HFF-Myc (cell line): Measurements from ENCODE around the gene DNAI7.

ENCODE experiments used
- DNase-seq: peaks from one replicate; pipeline ENCODE4 v3.0.0-alpha.2; 2011; ENCODE audit warnings: low read depth; ENCODE audit errors: extremely low read depth
- H3K4me3 ChIP-seq: replicated peaks from 2 replicates; pipeline ENCODE4 v1.5.1; 2011; ENCODE audit warnings: low read depth, mild to moderate bottlenecking, control low read depth, low read length
- TF ChIP-seq, protein P1 (sequence below): IDR thresholded peaks from 2 replicates; pipeline ENCODE4 v1.5.1; 2012; ENCODE audit warnings: mild to moderate bottlenecking, low read depth, low read length, control low read depth; ENCODE audit errors: missing control alignments

DNAI7 gene

DNA sequence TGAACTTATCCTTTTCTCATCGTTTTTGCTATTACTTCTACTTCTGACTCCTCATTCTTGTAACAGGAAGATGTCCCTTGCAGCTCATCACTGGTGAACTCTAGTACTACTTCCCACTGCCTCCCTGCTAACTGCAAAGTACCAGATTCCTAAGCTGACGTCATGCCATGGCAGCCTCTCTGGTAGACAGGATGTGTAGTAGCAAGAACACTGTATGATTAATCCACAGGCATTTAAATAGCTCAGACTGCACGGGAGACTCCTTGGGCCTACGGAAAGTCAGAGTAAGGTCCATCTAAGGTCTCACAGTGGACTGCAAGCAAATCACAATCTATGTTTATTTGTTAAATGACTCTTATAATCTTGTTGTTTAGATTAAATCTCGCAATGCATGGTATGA, 43.5 kb downstream of the DNAI7 start:
- DNase-seq: peak; percentile 89
- no peak overlapping the region for H3K4me3 ChIP-seq

DNA sequence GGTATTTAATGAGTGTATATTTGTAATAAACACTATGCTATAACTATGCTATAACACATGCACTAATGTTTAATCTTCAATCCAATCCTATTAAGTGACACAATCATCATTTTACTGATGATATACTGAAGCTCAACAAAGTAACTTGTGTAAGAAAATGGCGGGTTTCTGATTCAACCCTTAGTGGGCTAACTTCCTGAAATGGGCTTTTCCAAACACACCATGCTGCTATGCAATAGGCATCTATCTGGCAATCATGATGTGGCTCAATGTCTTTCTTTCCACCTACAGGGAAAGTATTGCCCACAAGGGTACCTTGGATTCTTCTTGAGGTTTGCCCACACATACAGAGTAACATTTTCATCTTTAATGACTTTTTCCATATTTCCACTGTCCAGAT, 48.3 kb downstream of the DNAI7 start:
- TF ChIP-seq, protein P1, sequence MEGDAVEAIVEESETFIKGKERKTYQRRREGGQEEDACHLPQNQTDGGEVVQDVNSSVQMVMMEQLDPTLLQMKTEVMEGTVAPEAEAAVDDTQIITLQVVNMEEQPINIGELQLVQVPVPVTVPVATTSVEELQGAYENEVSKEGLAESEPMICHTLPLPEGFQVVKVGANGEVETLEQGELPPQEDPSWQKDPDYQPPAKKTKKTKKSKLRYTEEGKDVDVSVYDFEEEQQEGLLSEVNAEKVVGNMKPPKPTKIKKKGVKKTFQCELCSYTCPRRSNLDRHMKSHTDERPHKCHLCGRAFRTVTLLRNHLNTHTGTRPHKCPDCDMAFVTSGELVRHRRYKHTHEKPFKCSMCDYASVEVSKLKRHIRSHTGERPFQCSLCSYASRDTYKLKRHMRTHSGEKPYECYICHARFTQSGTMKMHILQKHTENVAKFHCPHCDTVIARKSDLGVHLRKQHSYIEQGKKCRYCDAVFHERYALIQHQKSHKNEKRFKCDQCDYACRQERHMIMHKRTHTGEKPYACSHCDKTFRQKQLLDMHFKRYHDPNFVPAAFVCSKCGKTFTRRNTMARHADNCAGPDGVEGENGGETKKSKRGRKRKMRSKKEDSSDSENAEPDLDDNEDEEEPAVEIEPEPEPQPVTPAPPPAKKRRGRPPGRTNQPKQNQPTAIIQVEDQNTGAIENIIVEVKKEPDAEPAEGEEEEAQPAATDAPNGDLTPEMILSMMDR: no peak
- no peak overlapping the region for H3K4me3 ChIP-seq
- DNase-seq: no peak

More for the DNA sequence above, 43.5 kb downstream of the DNAI7 start:
- TF ChIP-seq, protein P1: no peak

DNA sequence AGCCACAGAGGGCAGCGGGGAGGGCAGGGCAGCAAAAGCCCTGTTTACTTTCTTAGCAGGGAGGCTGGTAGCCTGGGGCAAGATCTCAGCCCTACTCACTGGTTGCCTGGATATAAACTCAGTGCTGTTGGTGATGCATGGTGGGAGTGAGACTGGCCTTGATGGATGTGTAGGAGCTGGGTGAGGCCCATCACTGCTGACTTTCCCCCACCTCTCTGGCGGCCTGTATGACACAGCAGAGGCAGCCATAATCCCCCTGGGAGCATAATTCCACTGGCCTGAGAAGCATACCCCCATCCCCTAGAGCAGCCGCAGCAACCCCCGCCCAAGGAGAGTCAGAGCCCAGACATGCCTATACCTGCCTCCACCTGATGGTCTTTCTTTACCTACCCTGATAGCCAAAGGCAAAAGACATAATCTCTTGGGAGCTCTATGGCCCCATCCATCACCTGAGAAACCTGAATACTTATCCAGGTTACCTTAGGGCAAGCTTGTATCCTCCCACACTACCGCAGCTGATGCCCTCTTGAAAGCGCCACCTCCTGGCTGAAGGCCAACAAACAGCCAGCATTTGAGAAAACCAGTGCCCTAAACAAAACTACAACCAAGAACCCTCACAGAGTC, 59.3 kb downstream of the DNAI7 start:
- no peak overlapping the region for H3K4me3 ChIP-seq
- TF ChIP-seq, protein P1: no peak
- no peak for DNase-seq

DNA sequence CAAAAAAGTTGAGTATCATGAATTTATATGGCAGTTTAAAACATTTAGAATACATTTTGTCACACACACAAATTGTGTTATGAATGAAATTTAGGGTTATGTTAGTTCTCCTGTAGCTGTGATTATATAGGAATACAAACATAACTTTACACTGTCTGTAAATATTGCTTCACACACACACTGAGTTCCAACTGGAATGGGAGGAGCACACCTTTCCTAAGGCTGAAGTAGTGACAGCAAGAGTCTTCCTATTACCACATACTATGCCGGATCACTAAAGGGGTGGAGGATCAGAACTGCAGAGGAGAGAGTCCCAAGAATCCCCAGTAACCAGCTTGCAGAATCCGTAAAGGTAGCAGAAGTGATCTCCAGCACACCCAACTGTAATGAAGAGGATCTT, 63.7 kb downstream of the DNAI7 start:
- no peak overlapping the region for H3K4me3 ChIP-seq
- DNase-seq: no peak
- TF ChIP-seq, protein P1: no peak

DNA sequence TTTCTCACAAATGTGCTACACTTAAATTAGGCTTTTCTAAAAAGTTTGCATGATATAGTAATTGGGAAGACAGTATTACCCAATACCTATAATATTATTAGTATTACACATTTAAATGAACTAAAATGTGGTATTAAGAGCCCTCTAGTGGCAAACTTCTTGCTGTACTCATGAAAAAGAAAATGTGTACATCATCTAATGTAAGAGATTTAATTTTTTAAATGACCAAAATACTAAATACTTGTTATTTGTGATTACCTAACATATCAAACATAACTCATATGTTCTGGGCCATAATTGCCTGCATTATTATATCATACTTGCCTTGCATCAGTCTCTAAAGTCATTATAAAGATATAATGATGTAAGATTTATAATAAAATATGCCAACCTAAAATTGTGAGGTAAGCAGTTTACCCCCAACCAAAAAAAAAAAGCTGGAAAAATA, 64.2 kb downstream of the DNAI7 start:
- TF ChIP-seq, protein P1: peak; percentile 28
- DNase-seq: no peak
- H3K4me3 ChIP-seq: no peak overlapping the region

DNA sequence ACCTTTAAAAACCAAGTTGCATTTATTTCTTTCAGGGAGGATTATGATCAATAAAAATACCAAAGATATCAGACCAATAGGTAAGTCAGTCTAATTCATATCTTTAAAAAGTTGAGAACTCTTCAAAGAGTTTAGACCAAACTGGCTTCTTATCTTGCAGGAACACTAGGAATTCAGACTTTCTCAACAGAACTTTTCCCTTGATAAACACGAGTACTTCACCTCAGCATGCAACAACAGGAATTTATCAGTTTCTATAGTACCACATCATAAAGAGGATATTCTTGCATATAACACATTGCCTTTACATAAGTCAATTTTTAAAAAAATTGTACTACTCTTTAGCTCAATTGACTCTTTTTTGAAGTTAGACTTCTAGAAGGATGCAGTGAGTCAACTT, 68.2 kb downstream of the DNAI7 start:
- TF ChIP-seq, protein P1: no peak
- no peak overlapping the region for H3K4me3 ChIP-seq
- DNase-seq: no peak

DNA sequence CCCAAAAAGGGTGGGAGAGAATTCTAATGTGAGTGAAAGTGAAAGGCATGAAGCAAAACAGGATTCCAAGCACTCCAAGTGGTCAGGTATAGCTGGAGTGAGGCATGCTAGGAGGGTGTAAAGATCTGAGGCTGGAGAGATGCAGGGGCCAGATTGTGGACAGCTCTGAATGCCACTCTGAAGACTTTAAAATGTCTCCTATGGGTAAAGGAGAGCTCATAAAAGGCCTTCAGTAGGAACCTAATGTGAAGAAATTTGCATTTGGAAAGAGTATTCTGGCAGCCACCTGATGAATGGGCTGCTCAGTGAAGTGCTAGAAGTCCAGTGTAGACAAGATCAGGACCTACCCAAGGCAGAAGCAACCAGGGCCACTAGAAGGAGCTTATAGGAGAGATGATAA, 68.9 kb downstream of the DNAI7 start:
- no peak overlapping the region for H3K4me3 ChIP-seq
- DNase-seq: no peak
- TF ChIP-seq, protein P1: no peak
